ENCODE results near the gene ASXL3.

Gene ASXL3

GRCh38 chr18:33571998-33572787 lies 5.8 kb upstream of the ASXL3 start:
- Histone ChIP-seq H2AFZ (ENCODE audit: low read depth, low read length) (no peak overlapping the region), H3K4me2 (ENCODE audit: insufficient read depth, low read length) (no peak overlapping the region), H3K9me3 (ENCODE audit: insufficient read depth, low read length, severe bottlenecking) (no peaks in the 10 kb centered on the region), H3K4me3 (ENCODE audit: low read depth in 1 of 2, low read length in 2 of 2) (no peak overlapping the region), H4K20me1 (ENCODE audit: insufficient read depth, low read length) (no peaks in the 10 kb centered on the region), H3K36me3 (ENCODE audit: insufficient read depth, low read length) (no peaks in the 10 kb centered on the region), H3K79me2 (ENCODE audit: insufficient read depth, low read length) (no peaks in the 10 kb centered on the region), H3K27me3 (ENCODE audit: insufficient read depth, low read length, poor library complexity) (no peaks in the 10 kb centered on the region), H3K27ac (ENCODE audit: low read length) (no peak overlapping the region), H3K4me1 (ENCODE audit: insufficient read depth, low read length) (no peaks in the 10 kb centered on the region), H3K9ac (ENCODE audit: low read depth, low read length) (no peak overlapping the region)
- TF ChIP-seq EZH2 (IDR thresholded peaks at IDR 0.05; ENCODE audit: borderline replicate concordance, low read depth, low read length, severe bottlenecking) (no peak), CTCF (IDR thresholded peaks at IDR 0.05; ENCODE audit: borderline replicate concordance, extremely low read depth, low read length, poor library complexity, severe bottlenecking) (no peak)
- no peak for ATAC-seq (ENCODE audit: insufficient read depth, low read depth)
- no peak for DNase-seq

- Histone ChIP-seq H3K9ac (ENCODE audit: low read depth, low read length) (no peak overlapping the region), H3K79me2 (ENCODE audit: insufficient read depth, low read length) (no peaks in the 10 kb centered on the region), H4K20me1 (ENCODE audit: insufficient read depth, low read length) (no peaks in the 10 kb centered on the region), H3K4me3 (ENCODE audit: low read depth in 1 of 2, low read length in 2 of 2) (no peak overlapping the region), H2AFZ (ENCODE audit: low read depth, low read length) (no peak overlapping the region), H3K27me3 (ENCODE audit: insufficient read depth, low read length, poor library complexity) (no peaks in the 10 kb centered on the region), H3K4me1 (ENCODE audit: insufficient read depth, low read length) (no peaks in the 10 kb centered on the region), H3K36me3 (ENCODE audit: insufficient read depth, low read length) (no peaks in the 10 kb centered on the region), H3K4me2 (ENCODE audit: insufficient read depth, low read length) (no peak overlapping the region), H3K9me3 (ENCODE audit: insufficient read depth, low read length, severe bottlenecking) (no peaks in the 10 kb centered on the region), H3K27ac (ENCODE audit: low read length) (no peak overlapping the region)
- TF ChIP-seq EZH2 (IDR thresholded peaks at IDR 0.05; ENCODE audit: borderline replicate concordance, low read depth, low read length, severe bottlenecking), result no peak
- TF ChIP-seq CTCF (IDR thresholded peaks at IDR 0.05; ENCODE audit: borderline replicate concordance, extremely low read depth, low read length, poor library complexity, severe bottlenecking), result no peak
- no peak for DNase-seq
- ATAC-seq (ENCODE audit: insufficient read depth, low read depth), result no peak
These were observed 4.8 kb upstream of the ASXL3 start for GRCh38 chr18:33573193-33573592.

GRCh38 chr18:33575451-33575850 lies 2.6 kb upstream of the ASXL3 start:
- TF ChIP-seq CTCF (IDR thresholded peaks at IDR 0.05; ENCODE audit: borderline replicate concordance, extremely low read depth, low read length, poor library complexity, severe bottlenecking) (no peak), EZH2 (IDR thresholded peaks at IDR 0.05; ENCODE audit: borderline replicate concordance, low read depth, low read length, severe bottlenecking) (no peak)
- no peak for DNase-seq
- Histone ChIP-seq H3K36me3 (ENCODE audit: insufficient read depth, low read length) (no peaks in the 10 kb centered on the region), H3K4me2 (ENCODE audit: insufficient read depth, low read length) (no peak overlapping the region), H3K4me1 (ENCODE audit: insufficient read depth, low read length) (no peaks in the 10 kb centered on the region), H3K9ac (ENCODE audit: low read depth, low read length) (no peak overlapping the region), H3K4me3 (ENCODE audit: low read depth in 1 of 2, low read length in 2 of 2) (no peak overlapping the region), H3K27me3 (ENCODE audit: insufficient read depth, low read length, poor library complexity) (no peaks in the 10 kb centered on the region), H4K20me1 (ENCODE audit: insufficient read depth, low read length) (no peaks in the 10 kb centered on the region), H3K9me3 (ENCODE audit: insufficient read depth, low read length, severe bottlenecking) (no peaks in the 10 kb centered on the region), H3K27ac (ENCODE audit: low read length) (no peak overlapping the region), H2AFZ (ENCODE audit: low read depth, low read length) (no peak overlapping the region), H3K79me2 (ENCODE audit: insufficient read depth, low read length) (no peaks in the 10 kb centered on the region)
- no peak for ATAC-seq (ENCODE audit: insufficient read depth, low read depth)
